Prostate gland (tissue), 2 donors: Measurements from ENCODE around the gene HSPB6. TPM values are rescaled to one million over a fixed set of nuclear protein-coding genes. Genes with fewer than 3 reads are reported as not detected.

Experiments
- DNase-seq: peaks from one replicate; pipeline ENCODE4 v3.0.0-alpha.2; 2019; ENCODE audit warnings: low spot score
- H3K27ac ChIP-seq, 2 donors: fragments of 200-600 bp; sonication (generic); 2 replicates each; pipeline ENCODE4 v1.5.1; 2017 to 2019
- H3K27me3 ChIP-seq: fragments of 200-600 bp; sonication (generic); replicated peaks from 2 replicates; pipeline ENCODE4 v1.5.1; 2019; ENCODE audit not compliant: insufficient read depth
- H3K36me3 ChIP-seq, 2 donors: fragments of 200-600 bp; sonication (generic); 1 replicate in 1 of 2; 2 replicates in 1 of 2; pipeline versions ENCODE4 v1.5.1 to v1.8.1; 2017 to 2019
- H3K4me1 ChIP-seq: fragments of 200-600 bp; sonication (generic); replicated peaks from 2 replicates; pipeline ENCODE4 v1.5.1; 2019
- H3K4me3 ChIP-seq, 2 donors: fragments of 200-600 bp; sonication (generic); 2 replicates each; pipeline ENCODE4 v1.5.1; 2017 to 2019
- H3K9me3 ChIP-seq: fragments of 200-600 bp; sonication (generic); 2 replicates; pipeline ENCODE4 v1.5.1; 2017
- POLR2A ChIP-seq: fragments of 450-650 bp; IDR thresholded peaks from one replicate; pipeline ENCODE4 v1.6.1; 2016; ENCODE audit warnings: antibody characterized with exemption, mild to moderate bottlenecking
- POLR2AphosphoS5 ChIP-seq: sonication (generic); formaldehyde crosslinking; IDR thresholded peaks from one replicate; pipeline ENCODE4 v1.6.1; 2017; ENCODE audit warnings: antibody characterized with exemption
- WGBS: methylation state at CpG from one replicate; pipeline ENCODE4 v1.1.5; 2018; 5-methylcytosine and 5-hydroxymethylcytosine counted together
- intact Hi-C: fragments of 100-400 bp; cut with DNase I; formaldehyde crosslinking; loops from one replicate; pipeline ENCODE4 v1.14.2; 2022
- total RNA-seq, 2 donors: library from RNA; depleted of rRNA; stranded (reverse); fragments of >200 nt; gene quantifications; one replicate each; pipeline ENCODE4 v1.1.0, GENCODE V29; 2016
- TF ChIP-seq, protein P1 (sequence below), 4 experiments: fragments of 200-600 bp in 2 of 4; fragments of 450-650 bp in 2 of 4; sonication (generic) in 2 of 4; IDR thresholded peaks; 1 replicate in 3 of 4; 2 replicates in 1 of 4; pipeline ENCODE4 v1.5.1; 2016 to 2019; ENCODE audit warnings: antibody characterized with exemption in 4 of 4, mild to moderate bottlenecking in 2 of 4, moderate library complexity in 2 of 4

The HSPB6 gene
- total RNA-seq, 2 donors from 2014 or later: 32.2 to 78.5 TPM

- Histone ChIP-seq H3K4me1 (peaks cover 13% of the 10 kb centered on the region), H3K27ac (peak within 1 kb of the TSS; percentile 71 to 77), H3K27me3 (no peaks in the 10 kb centered on the region), H3K36me3 (peaks cover 0 to 10% of the 10 kb centered on the region in 2 donors), H3K9me3 (no peaks in the 10 kb centered on the region), H3K4me3 (peak within 1 kb of the TSS; percentile 81)
- TF ChIP-seq, protein P1, sequence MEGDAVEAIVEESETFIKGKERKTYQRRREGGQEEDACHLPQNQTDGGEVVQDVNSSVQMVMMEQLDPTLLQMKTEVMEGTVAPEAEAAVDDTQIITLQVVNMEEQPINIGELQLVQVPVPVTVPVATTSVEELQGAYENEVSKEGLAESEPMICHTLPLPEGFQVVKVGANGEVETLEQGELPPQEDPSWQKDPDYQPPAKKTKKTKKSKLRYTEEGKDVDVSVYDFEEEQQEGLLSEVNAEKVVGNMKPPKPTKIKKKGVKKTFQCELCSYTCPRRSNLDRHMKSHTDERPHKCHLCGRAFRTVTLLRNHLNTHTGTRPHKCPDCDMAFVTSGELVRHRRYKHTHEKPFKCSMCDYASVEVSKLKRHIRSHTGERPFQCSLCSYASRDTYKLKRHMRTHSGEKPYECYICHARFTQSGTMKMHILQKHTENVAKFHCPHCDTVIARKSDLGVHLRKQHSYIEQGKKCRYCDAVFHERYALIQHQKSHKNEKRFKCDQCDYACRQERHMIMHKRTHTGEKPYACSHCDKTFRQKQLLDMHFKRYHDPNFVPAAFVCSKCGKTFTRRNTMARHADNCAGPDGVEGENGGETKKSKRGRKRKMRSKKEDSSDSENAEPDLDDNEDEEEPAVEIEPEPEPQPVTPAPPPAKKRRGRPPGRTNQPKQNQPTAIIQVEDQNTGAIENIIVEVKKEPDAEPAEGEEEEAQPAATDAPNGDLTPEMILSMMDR (IDR thresholded peaks at IDR 0.05): peak in 3 of 4 experiments; percentile 8 to 67 (median 60)
- TF ChIP-seq POLR2A: peak; percentile 77
- TF ChIP-seq POLR2AphosphoS5: peak; percentile 100
- peak; percentile 99 for DNase-seq
- WGBS: under 1% methylated on average over 45 of the region's 45 CpGs
- intact Hi-C loops: loop anchor here (10.0 kb wide), 1 partner anchor 466 kb away; the partner anchor contains the start of genes ZNF146 and ZNF565
These were observed 8.5 kb downstream of the HSPB6 start, which contains the start of gene LIN37 for GRCh38 chr19:35748106-35749020. Gene LIN37, plus strand, starts transcription at chr19:35748576. Its CDS starts 149 bp downstream, at chr19:35748725.

DNA sequence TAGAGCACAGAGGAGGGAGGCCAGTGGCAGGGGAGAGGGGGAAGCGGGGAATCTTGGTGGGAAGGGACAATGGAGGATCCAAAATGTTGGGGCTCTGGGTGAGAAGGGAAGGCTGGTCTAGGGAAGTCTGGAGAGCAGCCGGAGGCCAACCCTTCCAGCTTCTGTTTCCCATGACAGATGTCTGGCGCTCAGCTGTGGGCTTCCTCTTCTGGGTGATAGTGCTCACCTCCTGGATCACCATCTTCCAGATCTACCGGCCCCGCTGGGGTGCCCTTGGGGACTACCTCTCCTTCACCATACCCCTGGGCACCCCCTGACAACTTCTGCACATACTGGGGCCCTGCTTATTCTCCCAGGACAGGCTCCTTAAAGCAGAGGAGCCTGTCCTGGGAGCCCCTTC lies 10.3 kb downstream of the HSPB6 start:
- DNase-seq: no peak
- TF ChIP-seq, protein P1 (IDR thresholded peaks at IDR 0.05): no peak
- TF ChIP-seq POLR2AphosphoS5 (no peak), POLR2A (no peak)
- Histone ChIP-seq H3K27me3 (no peaks in the 10 kb centered on the region), H3K36me3 (no peaks in the 10 kb centered on the region), H3K27ac (no peak overlapping the region), H3K4me1 (peaks cover 13% of the 10 kb centered on the region), H3K4me3 (peak overlapping the region in 1 of 2 donors; percentile 94), H3K9me3 (no peaks in the 10 kb centered on the region)
- WGBS: 90% methylated on average over 5 of the region's 5 CpGs
- intact Hi-C loops: loop anchor here (10.0 kb wide), 1 partner anchor 468 kb away; the partner anchor contains the start of genes ZNF146 and ZNF565

GRCh38 chr19:35746087-35746462 lies 10.8 kb downstream of the HSPB6 start:
- WGBS: 0% methylated on average over 4 of the region's 4 CpGs
- Histone ChIP-seq H3K27me3 (no peaks in the 10 kb centered on the region), H3K36me3 (no peaks in the 10 kb centered on the region), H3K4me3 (peak overlapping the region; percentile 89 to 94), H3K4me1 (peaks cover 15% of the 10 kb centered on the region), H3K27ac (peak overlapping the region; percentile 99 to 100), H3K9me3 (no peaks in the 10 kb centered on the region)
- DNase-seq: no peak
- intact Hi-C loops: loop anchor here (10.0 kb wide), 1 partner anchor 469 kb away; the partner anchor contains the start of genes ZNF146 and ZNF565
- TF ChIP-seq POLR2AphosphoS5 (no peak), POLR2A (no peak)
- TF ChIP-seq, protein P1 (IDR thresholded peaks at IDR 0.05): no peak

- peak; percentile 56 for TF ChIP-seq POLR2A
- TF ChIP-seq, protein P1 (IDR thresholded peaks at IDR 0.05): peak in 2 of 4 experiments; percentile 26 to 48
- peak; percentile 99 for TF ChIP-seq POLR2AphosphoS5
- WGBS: under 1% methylated on average over 40 of the region's 40 CpGs
- Histone ChIP-seq H3K9me3 (no peaks in the 10 kb centered on the region), H3K36me3 (no peaks in the 10 kb centered on the region), H3K4me3 (peak within 1 kb of the TSS; percentile 89 to 94), H3K27me3 (no peaks in the 10 kb centered on the region), H3K4me1 (peaks cover 16% of the 10 kb centered on the region), H3K27ac (peak within 1 kb of the TSS; percentile 99 to 100)
- peak; percentile 99 for DNase-seq
- intact Hi-C loops: loop anchor here (10.0 kb wide), 1 partner anchor 469 kb away; the partner anchor contains the start of genes ZNF146 and ZNF565
These were observed 11.3 kb downstream of the HSPB6 start, which contains the start of the genes PSENEN and U2AF1L4 for GRCh38 chr19:35745328-35746086. Gene PSENEN, plus strand, starts transcription at chr19:35745651. Its CDS starts 280 bp downstream, at chr19:35745931. Gene U2AF1L4, minus strand, starts transcription at chr19:35745418. Its CDS starts 27 bp downstream, at chr19:35745391.
